HS-5 (cell line): ENCODE measurements around the gene COIL.
"Not testable (repeated sequence)": the region's sequence is repeated elsewhere in the genome, so short reads cannot be mapped to it uniquely, and the experiment has no call there.

Source experiments
- DNase-seq: peaks from one replicate; pipeline ENCODE4 v3.0.0-alpha.2; 2012; ENCODE audit warnings: low read depth

COIL gene, protein sequence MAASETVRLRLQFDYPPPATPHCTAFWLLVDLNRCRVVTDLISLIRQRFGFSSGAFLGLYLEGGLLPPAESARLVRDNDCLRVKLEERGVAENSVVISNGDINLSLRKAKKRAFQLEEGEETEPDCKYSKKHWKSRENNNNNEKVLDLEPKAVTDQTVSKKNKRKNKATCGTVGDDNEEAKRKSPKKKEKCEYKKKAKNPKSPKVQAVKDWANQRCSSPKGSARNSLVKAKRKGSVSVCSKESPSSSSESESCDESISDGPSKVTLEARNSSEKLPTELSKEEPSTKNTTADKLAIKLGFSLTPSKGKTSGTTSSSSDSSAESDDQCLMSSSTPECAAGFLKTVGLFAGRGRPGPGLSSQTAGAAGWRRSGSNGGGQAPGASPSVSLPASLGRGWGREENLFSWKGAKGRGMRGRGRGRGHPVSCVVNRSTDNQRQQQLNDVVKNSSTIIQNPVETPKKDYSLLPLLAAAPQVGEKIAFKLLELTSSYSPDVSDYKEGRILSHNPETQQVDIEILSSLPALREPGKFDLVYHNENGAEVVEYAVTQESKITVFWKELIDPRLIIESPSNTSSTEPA

DNA sequence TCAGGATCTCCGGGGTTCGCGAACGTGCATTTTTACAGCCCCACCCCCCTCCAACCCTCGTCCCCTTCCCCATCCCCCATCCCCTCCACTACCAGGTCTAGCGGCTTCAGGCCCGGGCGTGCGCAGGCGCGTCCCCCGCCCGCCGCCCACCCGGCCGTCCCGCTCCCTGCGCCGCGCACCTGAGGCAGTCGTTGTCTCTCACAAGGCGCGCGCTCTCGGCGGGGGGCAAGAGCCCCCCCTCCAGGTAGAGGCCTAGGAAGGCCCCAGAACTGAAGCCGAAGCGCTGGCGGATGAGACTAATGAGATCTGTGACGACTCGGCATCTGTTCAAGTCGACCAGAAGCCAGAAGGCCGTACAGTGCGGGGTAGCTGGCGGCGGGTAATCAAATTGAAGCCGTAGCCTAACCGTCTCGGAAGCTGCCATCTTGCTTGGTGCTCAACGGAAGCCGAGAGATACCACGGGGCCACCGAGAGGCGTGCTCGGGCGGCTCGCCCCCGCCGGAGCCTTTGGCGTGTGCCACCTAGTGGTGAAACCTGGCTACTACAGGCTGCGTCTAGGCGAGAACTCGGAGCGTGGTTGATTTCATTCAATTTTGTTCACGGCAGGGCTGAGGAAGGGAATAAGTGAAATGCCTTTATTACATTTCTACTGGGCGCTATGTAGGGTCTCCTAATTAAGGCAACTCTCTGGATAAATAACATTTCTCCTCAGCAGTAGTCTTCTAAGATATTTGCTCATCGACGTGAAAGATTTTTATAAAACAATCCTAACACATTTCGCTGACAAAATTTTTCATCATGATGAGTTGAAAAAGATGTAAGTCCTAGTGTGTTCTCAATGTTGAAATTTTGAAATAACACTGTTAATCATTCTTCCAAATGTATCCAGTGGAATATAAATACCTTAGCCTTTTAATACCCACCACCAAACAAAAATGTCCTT is at the start of gene COIL:
TSS of gene COIL (minus strand) at position 455 of the 943 bp plus-strand sequence. CDS start at position 424, 31 bp downstream.
- DNase-seq: peak; percentile 60

DNA sequence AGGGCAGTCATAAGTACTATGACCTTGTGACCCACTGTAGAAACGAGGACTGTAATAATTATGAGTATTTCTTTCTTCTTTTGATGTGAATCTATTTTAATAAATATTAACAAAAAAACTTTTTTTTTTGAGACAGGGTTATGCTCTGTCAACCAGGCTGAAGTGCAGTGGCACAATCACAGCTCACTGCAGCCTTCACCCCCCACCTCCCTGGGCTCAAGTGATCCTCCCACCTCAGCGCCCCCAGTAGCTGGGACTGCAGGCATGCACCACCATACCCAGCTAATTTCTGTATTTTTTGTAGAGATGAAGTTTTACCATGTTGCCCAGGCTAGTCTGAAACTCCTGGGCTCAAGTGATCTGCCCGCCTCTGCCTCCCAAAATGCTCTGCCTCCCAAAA is 49.6 kb upstream of the COIL start:
- DNase-seq: no peak

DNA sequence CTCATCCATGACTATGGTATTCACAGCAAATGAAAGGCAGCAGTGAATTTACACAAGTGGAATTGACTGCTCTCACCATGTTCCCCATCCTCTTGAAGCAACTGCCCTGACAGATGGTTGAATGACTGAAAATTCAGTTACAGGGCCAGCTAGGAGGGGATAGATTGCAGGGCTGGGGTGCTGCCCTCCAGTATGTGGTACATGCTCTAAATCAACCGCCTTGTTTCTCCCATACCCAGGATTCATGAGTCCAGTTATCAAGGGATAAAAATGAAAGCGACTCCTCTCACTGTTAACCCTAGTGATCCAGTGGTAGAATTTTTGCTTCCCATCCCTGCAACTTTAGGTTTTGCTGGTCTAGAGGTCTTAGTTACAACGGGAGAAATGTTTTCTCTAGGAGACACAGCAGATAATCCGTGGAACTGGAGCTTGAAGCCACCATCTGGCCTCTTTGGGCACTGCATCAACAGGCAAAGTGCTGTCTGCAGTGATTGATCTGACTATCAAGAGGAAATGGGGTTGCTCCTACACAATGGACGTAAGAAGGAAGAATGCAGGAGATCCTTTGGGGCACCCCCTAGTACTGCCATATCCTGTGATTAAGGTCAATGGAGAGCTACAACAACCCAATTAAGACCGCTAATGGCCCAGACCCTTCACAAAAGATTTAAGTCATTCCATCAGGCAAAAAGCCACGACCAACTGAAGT is 49.0 kb upstream of the COIL start:
- peak; percentile 26 for DNase-seq

DNA sequence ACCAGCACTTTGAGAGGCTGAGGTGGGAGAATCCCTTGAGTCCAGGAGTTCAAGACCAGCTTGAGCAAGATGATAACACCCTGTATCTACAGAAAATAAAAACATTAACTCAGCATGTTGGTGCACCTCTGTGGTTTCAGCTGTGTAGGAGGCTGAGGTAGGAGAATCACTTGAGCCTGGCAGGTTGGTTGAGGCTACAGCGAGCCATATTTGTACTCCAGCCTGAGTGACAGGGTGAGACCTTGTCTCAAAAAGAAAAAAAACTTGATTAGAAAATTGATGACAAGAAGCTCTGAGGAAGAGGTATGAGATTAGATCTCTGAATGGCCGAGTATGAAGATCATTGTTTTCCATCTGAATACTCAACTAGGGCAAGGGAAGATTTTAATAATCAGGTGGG is 48.1 kb upstream of the COIL start:
- no peak for DNase-seq

DNA sequence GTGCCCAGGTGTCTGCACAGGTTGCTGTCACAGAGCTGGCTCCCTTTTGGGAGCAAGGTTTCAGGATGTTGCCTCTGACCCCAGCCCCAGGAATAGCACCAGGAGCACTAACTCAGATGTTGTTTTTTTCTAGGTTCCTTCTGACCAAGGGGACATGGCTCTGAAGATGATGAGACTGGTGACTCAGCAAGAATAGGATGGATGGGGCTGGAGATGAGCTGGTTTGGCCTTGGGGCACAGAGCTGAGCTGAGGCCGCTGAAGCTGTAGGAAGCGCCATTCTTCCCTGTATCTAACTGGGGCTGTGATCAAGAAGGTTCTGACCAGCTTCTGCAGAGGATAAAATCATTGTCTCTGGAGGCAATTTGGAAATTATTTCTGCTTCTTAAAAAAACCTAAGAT is 45.2 kb upstream of the COIL start:
- DNase-seq: no peak

DNA sequence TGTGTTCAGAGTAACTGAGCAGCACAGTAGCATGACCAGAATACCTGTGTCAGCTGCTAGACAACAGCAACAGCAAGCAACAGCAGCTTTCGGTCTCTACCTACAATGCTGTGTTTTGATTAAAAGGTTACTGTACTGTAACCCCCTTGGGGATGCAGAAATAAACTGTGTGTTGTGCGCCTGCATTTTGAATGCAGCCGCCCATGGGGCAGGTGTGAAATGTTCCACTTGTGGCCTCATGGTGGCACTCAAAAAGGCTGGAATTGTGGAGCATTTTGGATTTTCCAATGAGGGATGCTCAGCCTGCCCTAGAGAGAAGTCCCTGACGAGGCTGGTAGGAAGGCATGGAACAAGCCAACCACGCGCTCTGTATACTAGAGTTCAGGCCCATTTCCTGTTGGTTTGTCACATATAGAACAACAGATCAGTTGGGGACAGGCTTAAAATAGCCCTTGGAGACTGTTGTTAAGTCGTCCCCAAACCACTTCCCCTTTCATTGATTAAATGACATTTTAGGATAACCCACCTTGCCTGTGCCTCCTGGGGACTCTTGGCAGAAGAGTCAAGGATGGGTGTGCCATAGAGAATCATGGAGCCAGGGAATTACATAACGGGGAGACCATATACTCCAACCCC is 44.2 kb upstream of the COIL start:
- DNase-seq: no peak

DNA sequence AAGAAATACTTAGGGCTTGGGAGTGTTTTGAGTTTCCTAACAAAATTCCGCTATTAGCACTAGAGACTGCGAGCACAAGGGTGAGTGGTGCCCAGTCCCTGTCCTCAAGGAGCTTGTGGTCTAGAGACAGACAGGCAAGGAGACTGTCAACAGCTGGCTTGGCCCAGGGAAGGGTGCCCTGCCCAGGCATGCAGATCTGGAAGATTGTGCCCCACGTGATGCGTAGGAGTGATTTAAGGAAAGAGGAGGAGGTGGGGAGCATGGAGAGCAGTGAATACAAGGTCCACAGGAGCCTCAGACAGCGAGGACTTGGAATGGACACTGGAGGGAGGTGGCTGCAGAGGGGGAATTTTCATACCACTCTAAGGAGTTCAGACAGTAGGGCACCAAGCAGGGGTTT is 42.1 kb upstream of the COIL start:
- DNase-seq: no peak

DNA sequence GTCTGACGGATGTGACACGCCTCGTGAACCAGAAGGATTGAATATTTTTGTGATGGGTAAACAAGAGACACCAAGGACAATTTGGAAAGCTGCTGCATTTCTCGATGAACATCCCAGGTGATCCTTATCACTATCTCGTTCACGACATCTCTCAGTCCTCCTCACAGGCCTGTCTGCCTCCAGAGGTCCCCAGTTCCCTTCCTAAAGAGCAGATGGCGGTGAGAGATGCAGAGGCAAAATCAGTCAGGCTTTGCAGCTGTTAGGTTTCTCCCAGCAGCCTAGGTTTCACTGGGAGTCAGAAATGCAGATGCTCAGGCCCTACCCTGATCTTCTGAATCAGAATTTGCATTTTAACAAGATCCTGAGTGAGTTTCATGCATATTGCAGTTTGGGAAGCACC is 40.7 kb upstream of the COIL start:
- no peak for DNase-seq

DNA sequence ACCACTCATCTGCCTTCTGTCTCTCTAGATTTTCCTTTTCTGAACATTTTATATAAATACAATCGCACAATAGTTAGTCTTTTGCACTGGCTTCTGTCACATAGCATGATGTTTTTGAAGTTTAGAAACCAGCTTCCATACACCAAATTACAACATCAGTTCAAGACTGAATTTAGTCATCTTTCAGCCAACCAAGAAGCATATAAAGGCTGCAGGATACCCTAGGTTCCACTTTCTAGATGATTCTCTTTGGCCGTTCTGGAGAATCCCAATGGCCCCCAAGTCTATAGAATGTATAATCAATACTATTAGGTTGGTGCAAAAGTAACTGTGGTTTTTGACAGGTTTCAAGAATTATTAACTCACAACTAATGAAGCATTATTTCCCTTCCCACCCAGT is 36.5 kb upstream of the COIL start:
- DNase-seq: no peak

DNA sequence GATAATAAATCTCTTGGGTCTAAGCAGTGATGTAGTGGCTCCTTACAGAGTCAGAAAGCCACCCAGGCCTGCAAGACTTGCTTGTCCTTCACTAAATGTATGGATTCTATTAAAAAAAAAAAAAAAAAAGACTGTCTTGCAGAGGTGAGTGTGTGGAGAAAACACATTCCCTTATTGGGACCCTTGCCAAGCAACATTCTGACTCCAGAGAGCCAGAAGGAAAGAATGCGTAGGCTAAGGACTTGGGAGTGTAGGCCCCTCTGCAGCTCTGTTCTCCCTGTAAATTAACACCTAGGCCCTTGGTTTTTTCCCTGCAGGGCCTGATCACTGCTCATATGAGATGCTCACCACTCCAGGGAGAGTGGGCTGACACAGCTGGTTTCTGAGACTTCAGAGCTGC is 34.9 kb upstream of the COIL start:
- no peak for DNase-seq

DNA sequence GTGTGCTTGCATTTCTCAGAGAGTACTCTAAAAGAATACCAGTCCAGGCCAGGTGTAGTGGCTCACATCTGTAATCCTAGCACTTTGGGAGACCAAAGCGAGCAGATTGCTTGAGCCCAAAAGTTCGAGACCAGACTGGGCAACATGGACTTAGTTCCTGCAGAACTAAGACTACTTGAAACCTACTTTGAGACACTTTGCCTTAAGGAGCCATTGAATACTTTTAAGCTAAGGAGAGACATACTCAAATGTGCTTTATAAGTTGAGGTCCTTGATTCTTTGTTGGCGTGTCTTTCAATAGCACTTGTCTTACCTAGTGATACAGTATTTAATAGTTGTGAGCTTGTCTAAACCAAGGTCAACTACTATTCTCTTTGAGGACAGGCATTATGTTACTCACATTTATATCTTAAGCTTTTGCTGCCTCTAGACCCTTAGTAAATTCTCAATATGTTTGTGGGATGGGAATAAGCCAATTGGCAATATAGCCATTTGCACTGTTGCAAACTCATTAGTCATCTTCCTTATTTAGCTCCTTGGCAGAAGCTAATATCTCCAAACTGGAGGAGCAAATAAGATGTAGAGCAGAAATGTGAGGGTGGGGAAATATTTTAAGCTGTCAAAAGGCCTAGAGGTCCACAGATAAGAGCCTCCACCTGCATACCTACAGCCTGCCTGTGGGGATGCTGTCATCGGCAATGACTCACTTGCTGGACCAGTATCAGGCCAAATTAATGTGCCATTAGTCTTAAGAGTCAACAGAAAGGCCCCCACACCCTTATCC is 33.4 kb upstream of the COIL start:
- no peak for DNase-seq

DNA sequence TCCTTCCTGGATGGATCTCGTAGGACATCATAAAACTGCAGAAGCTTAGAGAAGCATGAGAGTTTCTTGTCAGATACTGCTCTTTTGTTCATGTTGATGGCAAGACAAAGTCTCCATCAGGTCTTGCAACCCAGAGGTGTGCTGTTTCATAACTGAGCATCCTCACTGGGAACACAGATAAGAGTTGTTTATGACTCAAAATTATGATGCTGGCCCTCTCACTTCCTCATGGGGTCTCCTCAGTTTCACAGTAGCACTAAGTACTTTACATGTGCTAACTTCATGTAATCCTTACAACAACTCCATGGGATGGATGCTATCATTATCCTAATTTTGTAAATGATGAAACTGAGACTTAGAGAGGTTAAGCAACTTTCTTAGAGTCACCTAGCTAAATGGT is 31.5 kb upstream of the COIL start:
- DNase-seq: no peak

DNA sequence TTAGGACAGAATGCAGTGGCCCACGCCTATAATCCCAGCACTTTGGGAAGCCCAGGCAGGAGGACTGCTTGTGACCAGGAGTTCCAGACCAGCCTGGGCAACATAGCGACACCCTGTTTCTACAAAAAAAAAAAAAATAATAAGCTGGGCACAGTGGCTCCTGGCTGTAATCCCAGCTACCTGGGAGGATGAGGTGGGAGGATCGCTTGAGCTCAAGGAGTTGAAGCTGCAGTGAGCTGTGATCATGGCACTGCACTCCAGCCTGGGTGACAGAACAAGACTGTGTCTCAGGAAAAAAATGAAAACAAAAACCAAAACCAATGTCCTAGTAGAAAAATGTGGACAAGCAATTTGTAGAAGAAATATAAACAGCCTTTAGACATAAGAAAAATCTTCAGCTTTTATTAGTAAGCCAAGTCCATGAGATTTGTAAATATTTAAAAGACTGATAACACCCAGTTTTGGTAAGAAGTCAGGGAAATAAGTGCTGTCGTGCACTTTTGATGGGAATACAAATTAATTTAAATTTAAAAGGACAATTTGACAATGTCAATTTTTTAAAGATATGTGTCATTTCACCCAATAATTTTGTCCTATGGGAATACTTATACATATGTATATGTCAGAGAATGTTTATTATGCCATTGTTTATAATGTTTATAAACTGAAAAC is 28.2 kb upstream of the COIL start:
- DNase-seq: no peak

DNA sequence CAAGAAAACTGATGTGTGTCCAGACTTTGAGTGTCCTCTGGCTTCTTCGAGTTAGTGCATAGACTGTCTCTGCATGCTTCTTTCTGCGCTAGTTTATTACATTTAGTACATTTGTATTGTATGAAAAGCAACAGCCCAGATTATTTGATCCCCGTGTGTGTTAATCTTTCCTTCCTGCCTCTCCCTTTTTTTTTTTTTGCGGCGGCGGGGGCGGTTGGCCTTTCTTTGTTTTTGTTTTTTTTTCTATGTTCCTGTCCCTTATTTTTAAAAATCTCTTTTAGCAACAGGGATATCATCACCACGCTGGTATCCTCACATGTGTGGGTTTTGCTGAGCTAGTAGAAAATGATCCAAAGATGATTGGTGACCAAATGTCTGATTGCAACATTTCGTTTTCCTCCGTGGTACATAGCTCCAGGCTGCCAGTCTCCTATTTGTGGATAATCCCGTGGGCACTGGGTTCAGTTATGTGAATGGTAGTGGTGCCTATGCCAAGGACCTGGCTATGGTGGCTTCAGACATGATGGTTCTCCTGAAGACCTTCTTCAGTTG is 26.5 kb upstream of the COIL start:
- no peak for DNase-seq

DNA sequence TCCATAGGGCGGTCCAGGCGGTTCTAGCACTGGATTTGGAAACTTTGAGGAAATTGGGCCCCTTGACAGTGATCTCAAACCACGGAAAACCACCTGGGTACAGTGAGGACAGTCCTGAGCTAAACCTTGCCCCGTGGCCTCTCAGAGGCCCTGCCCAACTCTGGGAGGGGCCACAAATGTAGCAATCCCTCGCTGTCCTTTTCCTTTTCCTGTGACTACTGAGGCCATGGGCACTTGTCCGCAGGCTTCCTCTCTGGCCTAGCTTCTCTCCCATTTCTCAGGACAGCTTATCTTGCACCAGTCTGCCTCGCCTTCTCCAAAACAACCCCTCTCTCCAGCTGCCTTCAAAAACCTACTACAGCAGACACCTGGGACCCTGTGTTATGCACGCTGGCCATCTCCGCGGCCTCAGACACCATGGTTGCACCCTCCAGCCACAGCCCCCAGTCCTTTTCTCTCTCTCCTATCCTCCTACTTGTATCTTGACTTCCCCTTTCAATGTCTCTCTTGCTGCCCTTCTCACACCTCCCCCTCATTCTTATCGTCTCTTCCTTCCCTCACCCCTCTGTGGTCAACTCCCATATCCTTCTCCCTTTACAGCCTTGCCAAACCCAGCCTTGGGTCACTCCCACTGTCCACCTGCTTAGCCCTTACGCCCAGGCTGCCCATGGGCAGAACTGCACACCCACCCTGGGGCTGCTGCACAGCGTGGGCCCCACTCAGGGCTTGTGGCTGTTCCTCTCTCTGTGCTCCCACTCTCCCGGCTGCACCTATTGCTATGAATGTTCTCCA is 24.7 kb upstream of the COIL start:
- DNase-seq: no peak

DNA sequence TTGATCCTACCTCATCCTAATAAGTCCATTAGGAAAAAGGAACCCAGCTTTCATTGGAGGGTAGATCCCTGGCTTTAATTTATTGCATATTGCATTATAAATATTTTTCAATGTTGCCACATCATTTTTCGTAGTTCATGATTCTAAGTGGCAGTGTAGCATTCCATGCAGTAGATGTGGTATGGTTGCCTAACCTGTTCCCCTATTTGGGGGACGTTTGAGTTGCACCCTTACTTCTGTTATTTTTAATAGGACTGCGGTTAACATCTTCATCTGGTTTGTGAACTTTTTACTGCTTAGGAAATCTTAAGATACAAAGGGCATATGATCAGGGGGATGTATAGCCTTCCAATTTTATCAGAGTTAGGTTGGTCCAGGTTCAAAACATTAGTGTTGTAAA is 22.5 kb upstream of the COIL start:
- no peak for DNase-seq

DNA sequence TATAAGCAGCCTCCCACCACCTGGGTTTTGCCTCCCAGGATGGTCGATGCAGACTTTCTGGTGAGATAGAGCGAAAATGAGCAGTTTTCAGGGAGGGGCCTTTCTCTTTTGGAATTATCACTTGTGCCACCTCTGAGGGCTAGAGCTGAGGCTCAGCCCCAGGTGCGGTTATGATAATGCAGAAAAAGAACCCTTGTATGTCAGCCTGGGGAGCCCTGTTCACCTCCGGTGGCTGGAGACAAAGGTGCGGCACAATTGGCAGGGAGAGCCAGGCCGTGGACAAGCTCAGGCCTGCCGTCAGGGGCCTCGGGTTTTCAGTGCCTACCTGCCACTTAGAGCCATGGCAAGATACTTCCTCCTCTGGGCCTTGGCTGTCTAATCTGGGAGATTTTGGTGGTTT is 21.5 kb upstream of the COIL start:
- no peak for DNase-seq

DNA sequence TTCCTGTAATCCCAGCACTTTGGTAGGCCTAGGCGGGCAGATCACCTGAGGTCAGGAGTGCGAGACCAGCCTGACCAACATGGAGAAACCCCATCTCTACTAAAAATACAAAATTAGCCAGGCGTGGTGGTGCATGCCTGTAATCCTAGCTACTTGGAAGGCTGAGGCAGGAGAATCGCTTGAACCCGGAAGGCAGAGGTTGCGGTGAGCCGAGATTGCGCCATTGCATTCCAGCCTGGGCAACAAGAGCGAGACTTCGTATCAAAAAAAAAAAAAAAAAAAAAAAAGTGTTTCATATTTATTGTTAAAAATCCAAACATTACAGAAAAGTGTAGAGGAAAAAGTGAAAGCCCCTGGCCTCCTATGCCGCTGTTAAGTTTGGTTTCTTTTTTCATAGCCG is 19.7 kb upstream of the COIL start:
- DNase-seq: not testable (repeated sequence)

DNA sequence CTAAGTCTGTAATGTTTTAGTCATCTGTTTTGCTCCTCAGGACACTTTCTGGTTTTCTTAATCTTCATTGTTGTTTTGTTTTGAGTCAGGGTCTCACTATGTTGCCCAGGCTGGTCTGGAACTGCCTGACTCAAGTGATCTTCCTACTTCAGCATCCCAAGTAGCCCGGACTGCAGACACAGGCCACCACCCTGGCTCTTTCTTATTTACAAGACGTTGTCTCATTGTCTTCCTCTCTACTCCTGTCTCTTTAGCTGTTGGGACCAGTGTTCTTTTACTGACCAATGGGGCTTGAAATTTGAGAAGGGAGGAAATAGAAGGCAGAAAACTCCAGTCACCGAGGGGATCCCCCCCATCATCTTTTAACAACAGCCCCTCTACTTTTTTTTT is 18.2 kb upstream of the COIL start:
- DNase-seq: no peak
